Type B pancreatic cell (in vitro differentiated cells): ENCODE data around the gene PRKN. TPM values are rescaled to one million over a fixed set of nuclear protein-coding genes. Genes with fewer than 3 reads are reported as not detected.

Experiments
- DNase-seq: peaks from one replicate; pipeline ENCODE4 v3.0.0; 2021; ENCODE audit warnings: mixed read lengths; ENCODE audit not compliant: unreplicated experiment; ENCODE audit errors: extremely low spot score
- H3K27ac Mint-ChIP-seq: 2 replicates; pipeline ENCODE4 v1.8.0; 2021; ENCODE audit warnings: mild to moderate bottlenecking, mixed read lengths
- H3K27me3 Mint-ChIP-seq: 2 replicates; pipeline ENCODE4 v1.8.0; 2021; ENCODE audit warnings: mixed read lengths
- H3K36me3 Mint-ChIP-seq: 2 replicates; pipeline ENCODE4 v1.8.0; 2021; ENCODE audit warnings: mixed read lengths
- H3K4me1 Mint-ChIP-seq: one replicate; pipeline ENCODE4 v1.8.0; 2021; ENCODE audit warnings: mixed read lengths; ENCODE audit not compliant: unreplicated experiment
- H3K4me3 Mint-ChIP-seq: 2 replicates; pipeline ENCODE4 v1.8.0; 2021; ENCODE audit warnings: mild to moderate bottlenecking, mixed read lengths
- H3K9me3 Mint-ChIP-seq: 2 replicates; pipeline ENCODE4 v1.8.0; 2021; ENCODE audit warnings: mixed read lengths
- CTCF ChIP-seq: fragments of 200-600 bp; sonication (generic); conservative IDR thresholded peaks from 2 replicates; pipeline ENCODE4 v1.5.0; 2021; ENCODE audit warnings: antibody characterized with exemption, mild to moderate bottlenecking
- total RNA-seq: library from RNA; stranded (reverse); gene quantifications from 2 replicates; pipeline ENCODE4 v1.2.1, GENCODE V29; 2021; ENCODE audit warnings: low replicate concordance

PRKN gene
- total RNA-seq, 1 donor from 2014 or later: 6.2 TPM

GRCh38 chr6:162416831-162417537, 310.6 kb downstream of the PRKN start:
- H3K4me1 Mint-ChIP-seq: no peaks in the 10 kb centered on the region
- no peak overlapping the region for H3K4me3 Mint-ChIP-seq
- no peak for DNase-seq
- no peaks in the 10 kb centered on the region for H3K27me3 Mint-ChIP-seq
- no peak for TF ChIP-seq CTCF
- H3K9me3 Mint-ChIP-seq: no peaks in the 10 kb centered on the region
- no peaks in the 10 kb centered on the region for H3K36me3 Mint-ChIP-seq
- no peak overlapping the region for H3K27ac Mint-ChIP-seq

GRCh38 chr6:162416307-162416706, 311.3 kb downstream of the PRKN start:
- TF ChIP-seq CTCF: no peak
- no peak for DNase-seq
- Mint-ChIP-seq H3K4me1 (no peaks in the 10 kb centered on the region), H3K36me3 (no peaks in the 10 kb centered on the region), H3K4me3 (no peak overlapping the region), H3K27ac (no peak overlapping the region), H3K27me3 (no peaks in the 10 kb centered on the region), H3K9me3 (no peaks in the 10 kb centered on the region)

GRCh38 chr6:162409741-162410691, 317.6 kb downstream of the PRKN start:
- no peak for TF ChIP-seq CTCF
- H3K9me3 Mint-ChIP-seq: peaks cover 17% of the 10 kb centered on the region
- peaks cover 11% of the 10 kb centered on the region for H3K4me1 Mint-ChIP-seq
- no peaks in the 10 kb centered on the region for H3K27me3 Mint-ChIP-seq
- H3K27ac Mint-ChIP-seq: peak overlapping the region; percentile 46
- H3K4me3 Mint-ChIP-seq: peak overlapping the region; percentile 11
- DNase-seq: no peak
- H3K36me3 Mint-ChIP-seq: no peaks in the 10 kb centered on the region

- H3K4me3 Mint-ChIP-seq: no peak overlapping the region
- H3K36me3 Mint-ChIP-seq: no peaks in the 10 kb centered on the region
- DNase-seq: no peak
- TF ChIP-seq CTCF: no peak
- peaks cover 19% of the 10 kb centered on the region for H3K9me3 Mint-ChIP-seq
- peaks cover 11% of the 10 kb centered on the region for H3K4me1 Mint-ChIP-seq
- H3K27ac Mint-ChIP-seq: no peak overlapping the region
- H3K27me3 Mint-ChIP-seq: no peaks in the 10 kb centered on the region
Observed at GRCh38 chr6:162408826-162409535, 318.6 kb downstream of the PRKN start.

GRCh38 chr6:162404951-162405350, 322.6 kb downstream of the PRKN start:
- no peak for DNase-seq
- Mint-ChIP-seq H3K36me3 (no peaks in the 10 kb centered on the region), H3K27ac (no peak overlapping the region), H3K4me3 (no peak overlapping the region), H3K4me1 (peaks cover 4% of the 10 kb centered on the region), H3K27me3 (no peaks in the 10 kb centered on the region), H3K9me3 (peaks cover 27% of the 10 kb centered on the region)
- no peak for TF ChIP-seq CTCF
